ENCODE data around the gene CBLIF. TPM values are rescaled to one million over a fixed set of nuclear protein-coding genes. Genes with fewer than 3 reads are reported as not detected.

CBLIF gene
- total and polyA plus RNA-seq, 2 of the 8 experiments (the other 6 are each of a cell fraction or from before 2014, with no cell fraction given): not detected

DNA sequence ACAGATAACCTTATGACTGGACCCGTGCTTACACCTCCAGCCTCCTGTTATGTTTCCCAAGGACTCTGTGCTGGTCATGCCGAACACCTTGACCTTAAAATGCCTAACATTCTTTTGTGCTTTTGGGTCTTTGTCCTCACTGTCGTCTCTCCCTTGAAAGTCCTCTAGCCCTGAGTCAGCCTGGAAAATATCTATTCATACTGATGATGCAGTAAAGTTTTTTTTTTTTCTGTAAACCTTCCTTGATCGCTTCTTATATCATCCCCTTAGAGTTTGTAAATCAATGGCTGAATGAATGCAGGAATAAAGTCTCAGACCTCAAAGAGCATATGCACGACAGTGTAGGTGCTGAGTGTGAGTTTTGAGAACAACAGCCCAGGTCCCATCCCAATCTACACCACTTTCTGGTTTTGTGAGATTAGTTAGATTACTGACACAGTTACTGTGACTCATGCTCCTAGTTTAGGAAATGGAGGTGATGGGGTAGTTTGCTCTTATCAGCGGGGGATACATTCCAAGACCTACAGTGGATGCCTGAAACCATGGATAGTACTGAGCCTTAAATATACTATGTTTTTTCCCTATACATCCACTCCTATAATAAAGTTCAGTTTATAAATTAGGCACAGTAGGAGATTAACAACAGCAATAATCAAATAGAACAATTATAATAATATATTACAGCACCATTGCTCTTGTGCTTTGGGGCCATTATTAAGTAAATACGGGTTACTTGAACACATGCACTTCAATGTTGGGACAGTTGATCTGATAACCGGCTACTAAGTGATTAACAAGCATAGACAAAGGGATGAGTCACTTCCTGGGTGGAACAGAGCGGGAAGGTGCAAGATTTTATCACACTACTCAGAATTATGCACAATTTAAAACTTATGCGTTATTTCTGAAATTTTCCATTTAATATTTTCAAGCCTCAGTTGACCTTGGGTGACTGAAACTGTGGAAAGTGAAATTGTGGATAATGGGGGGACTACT lies 12.4 kb upstream of the CBLIF start:
- DNase-seq (ENCODE audit: low read depth in 1 of 2, low spot score in 2 of 2) (no peak), FAIRE-seq (peak; percentile 62)
- Histone ChIP-seq H3K4me3 (ENCODE audit: extremely low read depth in 1 of 4, insufficient read depth in 2 of 4, low read depth in 3 of 4, low read length in 4 of 4) (no peak overlapping the region), H3K27me3 (replicated peaks in 1 of 4; ENCODE audit: control insufficient read depth in 3 of 4, extremely low read depth in 1 of 4, insufficient read depth in 3 of 4, low read length in 3 of 4) (no peaks in the 10 kb centered on the region), H2BK5ac (ENCODE audit: low read depth, low read length) (no peak overlapping the region), H4K5ac (ENCODE audit: insufficient read length, low read depth, low read length) (no peak overlapping the region), H3K9ac (replicated peaks in 1 of 4; ENCODE audit: extremely low read depth in 1 of 4, low read depth in 3 of 4, low read length in 3 of 4) (no peak overlapping the region), H3K79me2 (ENCODE audit: control insufficient read depth in 1 of 2, insufficient read depth in 2 of 2, low read length in 2 of 2) (no peaks in the 10 kb centered on the region), H2BK15ac (ENCODE audit: low read length) (no peak overlapping the region; the same call in 1 of the 2 replicates), H2BK20ac (ENCODE audit: low read length) (no peak overlapping the region; the same call in 1 of the 2 replicates), H3K23me2 (ENCODE audit: low read depth, low read length) (no peaks in the 10 kb centered on the region), H3K4me2 (ENCODE audit: insufficient read depth in 1 of 2, low read depth in 2 of 2, low read length in 2 of 2) (no peak overlapping the region), H2AFZ (ENCODE audit: low read length) (peak overlapping the region; percentile 27; the same call in 1 of the 2 replicates), H3K9me3 (ENCODE audit: insufficient read depth in 2 of 2, low read depth in 1 of 2, low read length in 1 of 2) (no peaks in the 10 kb centered on the region), H3K79me1 (ENCODE audit: low read depth, low read length) (no peaks in the 10 kb centered on the region), H2BK120ac (replicated peaks; ENCODE audit: low read depth, low read length) (no peak overlapping the region), H4K91ac (replicated peaks; ENCODE audit: insufficient read length, low read length) (no peak overlapping the region), H4K8ac (ENCODE audit: extremely low read depth, insufficient read depth, low read length) (no peak overlapping the region), H3K4ac (replicated peaks; ENCODE audit: insufficient read length, low read depth, low read length) (no peak overlapping the region), H3K4me1 (replicated peaks in 1 of 4; ENCODE audit: control insufficient read depth in 3 of 4, insufficient read depth in 4 of 4, low read length in 3 of 4) (peaks cover 0 to 8% (median 3%) of the 10 kb centered on the region in 4 experiments; a peak in 4 of 7 replicates), H3K14ac (ENCODE audit: insufficient read length) (no peak overlapping the region), H2BK12ac (ENCODE audit: low read depth, low read length) (peak overlapping the region; percentile 69), H3K36me3 (ENCODE audit: control insufficient read depth in 2 of 4, insufficient read depth in 4 of 4, low read length in 3 of 4) (no peaks in the 10 kb centered on the region), H3K18ac (ENCODE audit: extremely low read depth, low read length) (no peak overlapping the region), H3K23ac (ENCODE audit: insufficient read length) (no peak overlapping the region), H3K27ac (ENCODE audit: low read depth, low read length) (no peak overlapping the region; the same call in 1 of the 2 replicates), H2AK5ac (ENCODE audit: low read depth, low read length) (no peak overlapping the region), H4K20me1 (replicated peaks in 1 of 2; ENCODE audit: control insufficient read depth in 1 of 2, insufficient read depth in 2 of 2, low read length in 2 of 2) (no peaks in the 10 kb centered on the region), H3K56ac (replicated peaks; ENCODE audit: insufficient read length, low read depth, low read length) (no peak overlapping the region)
- POLR2A ChIA-PET (ENCODE audit: partially characterized antibody): no interaction called here
- 85% methylated on average over 10 of the region's 10 CpGs; no CpG with 5 or more reads in 1 of the 2 experiments for WGBS, 2 experiments (ENCODE audit: extremely low coverage in 1 of 2, insufficient coverage in 1 of 2, insufficient read length in 1 of 2, insufficient replicate concordance in 2 of 2, low coverage in 1 of 2, low lambda C conversion rate in 2 of 2, missing lambda C conversion rate in 1 of 2)
- CTCF ChIA-PET (ENCODE audit: partially characterized antibody): interaction anchor here (0.6 to 1.0 kb wide), 2 partner anchors 9 to 280 kb away, joined by 3 read pairs; no protein-coding TSS in a partner anchor
- TF ChIP-seq TEAD4 (IDR thresholded peaks at IDR 0.05; ENCODE audit: low read depth, low read length) (0 out of 2 replicates have a peak, but pooled peaks have one; percentile 33), CHD1 (IDR thresholded peaks at IDR 0.05; ENCODE audit: low read depth, low read length) (no peak), CHD2 (IDR thresholded peaks at IDR 0.05; ENCODE audit: low read length) (no peak)

Measured in H1 (cell line).